ENCODE results near the gene SCAMP2.
A peak's percentile ranks its signal among the peaks of the same experiment; 100 is the strongest.

GRCh38 chr15:74851960-74852359 lies 21.2 kb downstream of the SCAMP2 start:
- TF ChIP-seq POLR2AphosphoS5 (IDR thresholded peaks at IDR 0.05; ENCODE audit: low read length): no peak
- TF ChIP-seq POLR2A (IDR thresholded peaks at IDR 0.05; ENCODE audit: low read depth, low read length): 0 out of 2 replicates have a peak, but pooled peaks have one; percentile 6
- TF ChIP-seq BCL11A (IDR thresholded peaks at IDR 0.05; ENCODE audit: low read depth, low read length): no peak
- TF ChIP-seq CTCF (IDR thresholded peaks at IDR 0.05 in 2 of 3, conservative IDR thresholded peaks at IDR 0.05 in 1 of 3; ENCODE audit: control insufficient read depth in 2 of 3, extremely low read depth in 1 of 3, insufficient read depth in 1 of 3, low read depth in 3 of 3, low read length in 3 of 3): no peak
- TF ChIP-seq TAF1 (IDR thresholded peaks at IDR 0.05; ENCODE audit: borderline replicate concordance, low read depth, low read length): no peak
- no peak for TF ChIP-seq YY1 (IDR thresholded peaks at IDR 0.05; ENCODE audit: low read depth, low read length)
- TF ChIP-seq ZBTB4 (CRISPR knock-in tag; IDR thresholded peaks at IDR 0.05): no peak
- TF ChIP-seq SP1 (IDR thresholded peaks at IDR 0.05; ENCODE audit: low read depth, low read length): no peak
- TF ChIP-seq SIX5 (IDR thresholded peaks at IDR 0.05; ENCODE audit: low read depth, low read length, severe bottlenecking): no peak
